GM18505 (cell line): ENCODE results near the gene PRR5L.

Experiments used
- ATAC-seq: cut with Tn5 transposase; IDR thresholded peaks from one replicate; pipeline ENCODE4 v1.9.1; 2021; ENCODE audit not compliant: unreplicated experiment
- POLR2A ChIP-seq: IDR thresholded peaks from 4 replicates; pipeline ENCODE4 v1.6.1; 2011; ENCODE audit warnings: borderline replicate concordance; ENCODE audit not compliant: insufficient read depth, insufficient read length; ENCODE audit errors: extremely low read depth

PRR5L gene

DNA sequence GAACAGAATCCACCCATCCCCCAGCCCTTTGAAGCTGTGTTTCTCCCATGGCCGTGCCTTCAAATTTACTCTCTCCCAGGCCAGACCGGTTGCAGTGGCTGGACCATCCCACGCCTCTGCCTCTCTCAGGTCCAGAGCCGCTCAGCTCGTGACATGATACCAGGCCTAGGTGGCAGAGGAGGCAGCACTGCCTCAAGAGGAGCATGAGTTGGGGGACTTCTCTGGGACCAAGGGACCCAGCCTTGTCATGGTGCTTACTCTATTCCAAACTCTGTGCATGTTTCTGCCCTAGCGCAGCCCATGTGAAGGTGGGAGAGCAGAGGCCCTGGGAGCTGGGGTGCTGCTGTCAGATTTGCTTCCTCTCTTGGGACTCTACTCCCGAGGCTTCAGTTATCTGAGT is 163.0 kb downstream of the PRR5L start:
- ATAC-seq = no peak

DNA sequence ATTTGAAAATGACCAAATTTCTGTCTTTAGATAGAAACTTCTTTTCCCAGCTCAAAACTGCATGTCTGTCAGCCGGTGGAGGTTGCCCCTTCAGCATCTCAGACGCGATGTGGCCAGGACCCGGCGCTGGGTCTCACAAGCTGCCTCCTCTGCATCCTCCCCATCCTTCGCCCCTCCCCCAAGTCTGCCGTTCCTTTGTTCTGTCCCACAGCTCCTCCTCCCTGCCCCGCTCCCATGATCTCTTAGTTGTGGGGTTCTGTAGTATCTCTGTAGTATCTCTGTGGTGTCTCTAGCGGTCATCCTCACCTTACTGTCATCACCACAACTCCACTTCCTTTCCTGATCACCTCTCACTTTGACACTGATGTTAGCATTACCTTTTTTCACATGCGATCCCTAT is 164.1 kb downstream of the PRR5L start:
- ATAC-seq = no peak
- TF ChIP-seq POLR2A = no peak

More for the DNA sequence above, 163.0 kb downstream of the PRR5L start:
- TF ChIP-seq POLR2A = no peak

DNA sequence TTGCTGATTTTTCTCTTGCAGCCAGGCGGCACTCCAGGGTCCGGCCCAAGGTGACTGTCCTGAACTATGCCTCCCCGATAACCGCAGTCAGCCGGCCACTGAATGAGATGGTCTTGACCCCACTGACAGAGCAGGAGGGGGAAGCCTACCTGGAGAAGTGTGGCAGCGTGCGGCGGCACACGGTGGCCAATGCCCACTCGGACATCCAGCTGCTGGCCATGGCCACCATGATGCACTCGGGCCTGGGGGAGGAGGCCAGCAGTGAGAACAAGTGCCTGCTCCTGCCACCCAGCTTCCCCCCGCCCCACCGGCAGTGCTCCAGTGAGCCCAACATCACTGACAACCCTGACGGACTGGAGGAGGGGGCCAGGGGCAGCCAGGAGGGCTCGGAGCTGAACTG is 166.2 kb downstream of the PRR5L start:
- ATAC-seq = no peak
- TF ChIP-seq POLR2A = no peak

DNA sequence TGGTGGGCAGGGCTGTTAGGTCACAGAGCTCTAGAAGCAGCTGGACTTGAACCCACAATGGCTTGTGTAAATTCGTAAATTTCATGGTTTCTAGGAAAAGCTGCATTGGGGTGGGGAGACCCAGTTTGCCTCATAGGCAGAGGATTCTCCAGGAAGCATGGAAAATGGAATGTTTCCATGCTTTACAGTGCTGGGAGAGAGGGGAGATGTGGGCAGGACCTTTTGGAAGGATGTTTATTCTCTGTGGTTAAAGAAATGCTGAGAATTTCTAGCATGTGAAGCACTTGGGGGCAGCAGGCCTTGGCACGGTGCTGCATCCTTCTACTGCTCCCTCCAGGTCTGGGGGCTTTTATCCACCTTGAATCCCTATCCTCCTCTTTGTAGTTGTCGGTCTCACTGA is 167.7 kb downstream of the PRR5L start:
- TF ChIP-seq POLR2A = no peak
- no peak for ATAC-seq

DNA sequence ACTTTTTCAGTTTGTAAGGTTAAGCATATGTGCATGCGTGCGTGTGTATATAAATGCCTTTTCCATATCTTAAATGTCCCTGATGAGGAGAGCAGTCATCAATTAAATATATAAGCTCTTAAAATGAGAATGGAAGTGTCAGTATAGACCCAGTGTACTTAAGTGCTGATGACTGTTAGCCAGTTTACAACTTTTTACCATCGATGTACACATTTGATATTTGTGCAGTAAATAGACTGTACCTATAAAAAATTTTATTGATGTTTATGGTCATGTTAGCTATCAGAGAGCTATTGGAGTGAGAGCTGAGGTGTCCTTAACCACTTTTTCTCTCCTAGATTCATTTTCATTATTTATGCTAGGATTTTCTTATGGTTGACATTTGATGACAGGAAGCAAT is 168.6 kb downstream of the PRR5L start:
- TF ChIP-seq POLR2A = no peak
- no peak for ATAC-seq

DNA sequence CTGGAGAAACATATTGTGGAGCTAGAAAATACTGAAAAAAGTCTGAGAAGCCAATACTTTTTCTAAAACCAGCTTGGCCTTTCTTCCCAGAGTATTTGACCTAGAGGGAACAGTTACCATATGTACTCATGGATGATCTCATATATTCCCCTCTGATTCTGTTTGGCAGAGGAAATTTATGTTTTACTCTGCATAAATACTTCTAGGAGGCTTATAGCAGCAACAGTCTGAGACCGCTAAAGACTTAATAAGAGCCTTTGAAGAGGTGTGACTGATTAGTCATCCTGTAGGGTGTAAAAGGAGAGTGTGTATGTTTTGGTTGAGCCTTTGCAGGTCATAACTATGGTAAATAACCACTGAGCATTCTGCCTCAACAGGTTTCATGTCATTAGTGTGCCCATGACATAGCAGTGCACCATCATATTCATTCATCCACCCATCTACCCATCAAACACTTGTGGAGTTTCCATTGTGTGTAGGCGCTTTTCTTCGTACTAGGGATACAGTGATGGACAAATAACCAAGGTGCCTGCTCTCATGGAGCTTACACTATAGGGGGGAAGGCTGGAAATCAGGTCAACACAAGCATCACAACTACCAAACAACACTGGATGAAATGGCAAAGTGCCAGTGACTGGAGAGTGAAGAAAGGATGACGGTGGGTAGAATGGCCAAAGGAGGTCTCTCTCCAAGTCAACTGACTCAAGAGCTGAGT is 169.5 kb downstream of the PRR5L start:
- no peak for ATAC-seq
- TF ChIP-seq POLR2A = no peak

DNA sequence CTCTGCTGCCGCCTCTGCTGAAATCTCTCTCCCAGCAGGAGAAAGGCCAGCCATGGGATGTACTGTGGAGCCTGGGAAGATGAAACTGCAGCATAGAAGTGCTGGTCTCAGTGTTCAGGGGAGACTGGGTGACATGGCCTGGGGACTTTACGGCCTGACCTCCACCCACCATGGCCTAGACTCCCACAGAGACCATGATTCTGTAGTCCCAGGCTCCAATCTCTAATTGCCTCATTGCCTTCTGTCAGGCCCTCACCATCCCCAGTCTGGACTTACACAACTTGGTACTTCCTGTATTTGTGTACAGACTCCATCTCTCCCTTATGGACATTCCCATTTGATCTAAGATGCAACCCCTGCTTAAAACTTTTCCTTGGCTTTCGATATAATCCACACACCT is 170.9 kb downstream of the PRR5L start:
- no peak for ATAC-seq
- no peak for TF ChIP-seq POLR2A

DNA sequence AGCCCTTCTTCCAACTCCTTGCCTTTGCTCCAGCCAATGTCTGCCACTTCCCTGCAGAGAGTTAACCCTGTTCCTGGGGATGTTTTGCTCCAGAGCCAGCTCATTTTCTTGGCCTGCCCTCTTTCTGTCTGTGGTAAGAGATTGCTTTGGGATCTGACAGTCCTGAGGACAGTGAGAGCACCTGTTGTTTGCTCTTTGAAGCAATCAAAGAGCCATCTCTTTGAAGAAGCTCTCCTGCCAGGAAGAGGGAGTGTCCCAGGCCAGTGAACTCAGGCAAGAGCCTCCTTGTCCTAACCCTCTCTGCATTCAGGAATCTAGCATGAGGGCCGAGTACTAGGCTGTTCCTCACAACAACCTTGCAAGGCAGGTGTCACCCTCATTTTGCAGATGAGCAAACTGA is 171.8 kb downstream of the PRR5L start:
- no peak for TF ChIP-seq POLR2A

DNA sequence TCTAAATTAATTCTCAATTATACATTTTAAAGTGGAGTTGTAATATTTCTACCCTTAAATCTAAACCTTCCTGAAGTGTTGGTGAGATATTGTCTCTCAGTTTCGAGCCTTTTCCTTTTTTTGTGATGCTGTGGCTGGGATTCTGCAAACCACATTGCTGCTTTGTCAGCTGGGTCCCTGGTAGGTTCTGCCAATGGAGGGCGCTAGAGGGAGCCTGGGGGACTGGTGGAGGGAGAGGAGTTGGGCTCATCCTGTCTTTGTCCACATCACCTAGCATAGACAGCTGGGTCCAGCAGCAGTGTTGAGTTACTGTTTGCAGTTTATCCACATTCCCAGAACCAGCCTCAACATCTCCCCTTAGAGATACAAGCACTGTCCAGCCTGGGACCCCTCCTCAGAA is 173.0 kb downstream of the PRR5L start:
- ATAC-seq = no peak
- no peak for TF ChIP-seq POLR2A

More for the DNA sequence above, 171.8 kb downstream of the PRR5L start:
- ATAC-seq = no peak

DNA sequence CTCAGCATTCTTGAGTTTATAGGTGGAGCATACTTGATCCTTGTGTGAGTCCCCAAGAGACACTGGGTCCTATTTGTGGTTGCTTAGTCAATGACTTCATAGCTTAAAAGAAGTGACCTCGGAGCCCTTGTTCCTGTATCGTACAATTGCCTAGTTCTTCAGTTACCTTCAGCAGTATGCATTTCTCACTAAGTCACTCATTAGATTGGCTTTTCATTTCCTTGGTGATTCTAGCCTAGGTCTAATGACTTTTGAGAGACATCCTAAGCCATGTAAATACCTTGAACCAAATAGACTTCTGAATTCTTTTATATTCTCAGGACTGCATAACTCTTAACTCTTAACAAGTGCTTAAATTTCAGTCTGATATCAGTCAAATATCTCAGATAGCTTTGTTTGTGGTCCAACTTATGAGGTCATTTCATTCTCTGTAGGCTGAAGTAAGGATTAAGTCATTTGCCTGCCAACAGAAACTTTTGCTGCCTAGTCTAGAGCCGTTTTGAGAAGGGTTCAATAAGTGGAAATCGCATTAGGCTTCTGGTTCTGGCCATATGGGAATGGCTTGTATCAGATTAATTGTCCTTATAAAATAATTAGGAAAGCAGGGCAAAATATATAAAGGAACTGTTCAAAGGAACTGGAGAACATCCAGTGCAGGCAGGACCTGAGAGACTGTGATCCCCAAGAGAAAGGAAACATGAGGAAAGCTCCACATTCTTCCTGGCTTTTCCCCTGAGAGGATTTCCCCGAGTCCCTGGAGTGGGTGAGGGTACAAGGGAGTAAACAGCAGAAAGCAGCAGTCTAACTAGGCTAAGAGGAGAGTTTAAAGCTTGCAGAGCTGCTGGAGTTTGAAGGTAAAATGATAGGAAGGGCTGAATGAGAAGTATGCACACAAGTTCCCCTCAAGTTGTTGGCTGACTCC is 174.1 kb downstream of the PRR5L start:
- TF ChIP-seq POLR2A = no peak
- ATAC-seq = no peak

DNA sequence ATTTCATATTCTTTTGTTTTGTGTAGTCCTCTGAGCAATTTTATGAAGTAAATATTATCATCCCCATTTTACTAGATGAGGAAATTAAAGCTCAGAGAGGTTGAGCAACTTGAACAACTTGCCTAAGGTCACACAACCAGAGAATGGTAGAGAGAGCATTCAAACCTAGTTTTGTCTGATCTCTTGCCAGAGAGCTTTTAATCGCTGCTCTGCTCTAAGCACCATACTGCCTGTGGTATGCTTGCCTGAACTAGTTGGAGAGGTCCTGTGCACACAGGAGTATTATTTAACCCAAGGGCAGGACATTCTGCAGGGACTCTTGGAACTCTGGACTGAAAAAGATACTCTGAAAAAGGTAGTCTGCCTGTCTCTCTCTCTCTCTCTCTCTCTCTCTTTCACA is 175.5 kb downstream of the PRR5L start:
- no peak for TF ChIP-seq POLR2A
- ATAC-seq = no peak

DNA sequence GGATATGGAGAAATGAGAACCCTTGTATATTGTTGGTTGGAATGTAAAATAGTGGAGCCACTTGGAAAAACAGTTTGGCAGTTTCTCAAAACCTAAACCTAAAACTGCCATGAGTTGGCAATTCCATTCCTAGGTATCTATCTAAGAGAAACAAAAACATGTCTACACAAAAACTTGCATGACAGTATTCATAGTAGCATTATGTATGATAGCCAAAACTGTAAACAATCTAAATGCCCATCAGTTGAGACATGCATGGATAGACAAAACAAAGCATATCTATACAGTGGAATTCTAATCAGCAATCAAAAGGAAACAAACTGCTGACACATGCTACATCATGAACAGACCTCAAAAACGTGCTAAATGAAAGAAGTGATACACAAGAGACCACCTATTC is 179.1 kb downstream of the PRR5L start:
- no peak for TF ChIP-seq POLR2A

DNA sequence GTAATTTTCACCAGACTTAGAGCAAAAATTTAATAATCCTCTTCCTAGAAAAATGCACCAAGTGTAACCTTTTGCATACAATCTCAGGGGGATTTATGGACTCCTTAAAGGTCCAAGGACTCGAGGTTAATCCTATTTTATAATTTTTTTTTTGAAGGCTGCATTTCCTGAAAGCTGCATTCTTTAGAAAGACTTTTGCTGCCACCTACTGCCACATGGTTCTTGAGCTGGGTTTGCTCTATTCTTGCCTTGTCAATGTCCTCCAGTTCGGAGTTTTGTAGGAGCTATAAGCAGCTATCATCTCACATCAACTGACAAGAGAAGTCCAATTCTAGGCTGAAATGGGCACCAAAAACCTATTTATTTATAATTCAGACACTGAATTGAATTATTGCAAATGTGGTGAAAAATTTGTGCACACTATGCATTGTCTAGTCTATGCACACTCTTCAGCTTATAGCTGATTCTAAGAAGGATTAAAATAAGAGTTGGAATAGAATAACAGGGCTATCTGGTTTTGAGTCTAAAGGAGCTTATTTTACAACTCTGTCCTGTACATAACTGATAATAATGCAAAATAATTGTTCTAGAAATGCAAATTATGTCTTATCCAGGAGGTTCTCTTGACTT is 182.7 kb downstream of the PRR5L start:
- no peak for ATAC-seq
- TF ChIP-seq POLR2A = no peak

More for the DNA sequence above, 179.1 kb downstream of the PRR5L start:
- ATAC-seq = no peak
